HG03175 (cell line): Measurements from ENCODE around the gene SP4.

Experiments used
- ATAC-seq: cut with Tn5 transposase; IDR thresholded peaks from one replicate; pipeline ENCODE4 v1.9.1; 2021; ENCODE audit warnings: mild to moderate bottlenecking, moderate library complexity; ENCODE audit not compliant: unreplicated experiment

Gene SP4

DNA sequence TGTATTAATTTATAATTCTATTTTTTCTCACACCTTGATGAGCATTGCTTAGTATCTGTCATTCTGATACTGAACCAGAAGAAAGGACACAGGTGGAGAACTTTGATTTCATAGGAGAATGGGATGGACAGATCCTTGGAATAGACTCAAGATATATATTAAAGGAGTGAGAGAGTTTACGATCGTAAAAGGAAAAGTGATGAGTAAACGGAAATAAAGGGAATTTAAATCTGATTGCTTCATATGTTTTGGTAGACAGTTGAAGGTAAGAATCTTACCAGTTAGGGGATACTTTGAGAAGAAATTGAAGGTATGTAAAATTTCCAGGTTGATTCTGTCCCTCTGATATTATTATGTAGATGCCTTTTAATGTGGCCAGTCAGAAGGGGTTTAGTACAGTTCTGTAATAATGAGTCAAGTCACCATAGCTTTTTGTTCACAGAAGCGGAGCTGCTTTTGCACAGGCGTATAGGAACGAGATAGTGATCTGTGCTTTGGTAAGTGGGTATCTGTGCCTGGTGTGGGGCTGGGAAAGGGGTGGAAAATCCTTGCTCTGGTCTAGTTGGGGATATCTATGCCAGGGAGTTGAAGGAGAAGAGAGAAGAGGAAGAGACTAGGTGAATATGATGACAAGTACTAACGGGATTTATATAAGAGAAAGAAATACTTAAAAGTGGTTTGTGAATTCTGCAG, 15.4 kb downstream of the SP4 start:
- no peak for ATAC-seq

DNA sequence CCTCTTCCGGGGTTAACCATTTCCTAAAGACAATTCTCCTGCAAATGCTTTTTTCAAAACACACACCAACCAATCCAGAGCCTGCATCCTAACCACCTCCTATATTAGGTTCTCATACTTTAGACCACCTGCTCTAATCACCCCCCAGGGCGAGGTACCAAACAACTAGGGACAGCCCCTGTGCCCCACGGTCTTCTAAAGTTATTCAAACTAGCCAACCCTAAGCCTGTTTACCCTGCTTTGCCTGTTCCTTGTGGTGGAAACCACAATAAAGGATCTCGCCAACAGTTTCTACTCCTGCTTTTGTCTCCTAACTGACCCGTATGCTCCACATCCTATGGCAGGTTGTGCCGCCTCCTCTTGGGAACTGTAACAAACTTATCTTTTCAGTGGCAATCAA, 21.1 kb downstream of the SP4 start:
- no peak for ATAC-seq

DNA sequence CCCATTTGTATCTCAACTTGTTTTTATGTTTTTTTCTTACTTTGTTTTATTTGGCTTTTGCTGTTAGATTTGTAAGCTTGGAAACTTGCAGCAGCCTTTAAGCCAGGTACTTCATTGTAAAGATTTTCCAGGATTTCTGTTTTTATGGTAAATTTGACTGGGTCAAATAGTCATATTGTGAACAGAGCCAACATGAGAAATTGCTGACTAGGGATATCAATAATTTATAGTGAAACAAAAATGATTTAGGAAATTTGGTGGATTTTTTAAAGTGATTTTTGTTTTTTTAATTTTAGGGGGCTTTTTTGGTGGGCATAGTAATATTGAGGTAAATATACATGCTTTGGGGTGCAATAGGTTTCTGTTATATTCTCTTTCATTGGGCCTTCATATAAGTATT, 22.2 kb downstream of the SP4 start:
- no peak for ATAC-seq

DNA sequence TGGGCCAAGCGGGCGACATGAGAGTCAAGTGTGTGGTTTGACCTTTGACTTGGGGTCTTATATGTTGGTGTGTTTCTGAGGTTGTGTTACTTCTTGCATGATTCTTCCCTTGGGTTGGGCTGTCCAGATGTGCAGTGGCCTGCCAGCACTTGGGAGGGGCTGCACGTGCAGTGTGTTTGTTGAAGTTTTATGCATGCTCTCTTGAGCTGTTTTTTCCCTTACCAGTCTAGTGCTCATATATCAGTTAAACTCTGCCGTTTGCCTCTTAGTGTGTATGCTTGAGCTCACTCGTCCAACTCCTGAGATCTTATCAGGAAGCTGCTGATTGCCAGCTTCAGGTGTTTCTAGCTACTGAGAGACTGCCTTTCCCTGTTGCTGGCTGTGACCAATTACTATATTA, 23.1 kb downstream of the SP4 start:
- no peak for ATAC-seq

DNA sequence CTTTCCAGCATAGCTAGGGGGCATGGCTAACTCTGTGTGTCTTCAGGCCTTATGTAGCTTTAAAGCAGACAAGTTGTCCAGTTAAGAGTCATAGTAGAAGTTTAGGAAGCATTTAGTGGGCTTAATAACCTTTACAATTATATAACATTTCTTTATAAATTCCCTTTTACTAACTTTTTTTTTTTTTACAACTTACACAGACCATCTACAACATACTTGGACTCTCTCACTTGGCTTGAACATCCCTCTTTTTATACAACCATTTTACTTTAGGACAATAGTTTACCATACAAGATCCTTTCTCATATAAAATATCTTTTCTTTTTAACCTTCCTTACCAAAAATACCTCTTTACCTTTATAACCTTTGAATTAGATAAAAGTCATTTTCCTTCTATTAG, 26.3 kb downstream of the SP4 start:
- ATAC-seq = no peak

DNA sequence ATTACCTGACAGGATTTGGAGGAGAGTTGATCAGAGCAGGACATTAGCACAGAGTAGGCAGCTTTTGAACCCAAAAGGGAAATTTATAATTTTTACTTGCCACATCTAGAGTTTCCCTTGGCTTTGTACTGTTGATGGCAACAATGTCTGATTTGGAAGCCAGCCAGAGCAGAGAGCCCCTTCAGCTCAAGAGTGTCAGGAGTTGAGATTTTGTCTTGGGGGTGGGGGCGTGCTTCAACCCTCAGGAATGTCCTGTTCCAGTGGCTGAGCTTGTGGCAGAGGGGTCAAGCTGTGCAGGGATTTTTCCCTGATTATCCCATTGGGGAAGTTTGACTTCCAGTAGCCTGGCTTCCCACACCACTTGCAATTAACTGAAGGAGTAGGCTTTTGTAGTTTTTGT, 27.0 kb downstream of the SP4 start:
- no peak for ATAC-seq

DNA sequence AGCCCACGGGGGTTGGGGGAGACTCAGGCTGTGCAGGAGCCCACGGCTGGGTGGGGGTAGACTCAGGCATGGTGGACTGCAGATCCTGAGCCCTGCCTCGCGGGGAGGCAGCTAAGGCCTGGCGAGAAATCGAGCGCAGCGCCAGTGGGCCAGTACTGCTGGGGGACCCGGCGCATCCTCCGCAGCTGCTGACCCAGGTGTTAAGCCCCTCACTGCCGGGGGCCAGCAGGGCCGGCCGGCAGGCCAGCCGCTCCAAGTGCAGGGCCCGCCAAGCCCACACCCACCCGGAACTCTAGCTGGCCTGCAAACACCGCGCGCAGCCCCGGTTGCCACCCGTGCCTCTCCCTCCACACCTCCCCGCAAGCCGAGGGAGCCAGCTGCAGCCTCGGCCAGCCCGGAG, 33.4 kb downstream of the SP4 start:
- ATAC-seq = no peak

DNA sequence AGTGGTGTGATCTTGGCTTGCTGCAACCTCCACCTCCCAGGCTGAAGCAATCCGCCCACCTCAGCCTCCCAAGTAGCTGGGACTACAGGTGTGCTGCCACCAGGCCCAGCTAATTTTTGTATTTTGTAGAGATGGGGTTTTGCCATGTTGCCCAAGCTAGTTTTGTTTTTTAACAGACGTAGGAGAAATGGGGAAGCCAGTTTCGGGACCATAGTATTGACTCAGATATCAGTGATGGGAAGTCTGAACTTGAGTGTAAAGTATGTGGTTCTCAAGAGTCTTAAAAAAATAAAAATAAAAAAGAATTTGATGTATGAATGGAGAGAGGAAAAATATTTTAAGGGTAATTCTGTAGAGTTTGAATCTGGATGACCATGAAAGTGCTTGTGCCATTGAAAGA, 34.2 kb downstream of the SP4 start:
- ATAC-seq = no peak

DNA sequence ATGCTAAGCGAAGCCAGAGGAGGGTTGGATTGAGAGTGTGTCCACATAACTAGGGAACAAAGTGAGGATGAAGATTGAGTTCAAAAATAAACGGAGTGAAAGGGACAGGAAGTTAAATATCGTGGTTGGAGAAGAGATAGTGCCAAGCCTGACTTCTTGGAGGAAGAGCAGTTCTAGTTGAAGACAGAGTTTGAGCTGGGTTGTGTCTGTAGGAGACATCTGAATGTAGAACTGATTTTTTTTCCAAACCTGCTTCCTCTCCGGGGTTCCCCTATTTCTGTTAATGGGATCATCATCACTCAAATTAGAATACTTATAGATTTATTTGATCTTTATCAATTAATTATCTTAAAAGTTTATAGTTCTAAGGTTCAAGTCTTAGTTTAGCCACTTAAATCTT, 35.6 kb downstream of the SP4 start:
- no peak for ATAC-seq

DNA sequence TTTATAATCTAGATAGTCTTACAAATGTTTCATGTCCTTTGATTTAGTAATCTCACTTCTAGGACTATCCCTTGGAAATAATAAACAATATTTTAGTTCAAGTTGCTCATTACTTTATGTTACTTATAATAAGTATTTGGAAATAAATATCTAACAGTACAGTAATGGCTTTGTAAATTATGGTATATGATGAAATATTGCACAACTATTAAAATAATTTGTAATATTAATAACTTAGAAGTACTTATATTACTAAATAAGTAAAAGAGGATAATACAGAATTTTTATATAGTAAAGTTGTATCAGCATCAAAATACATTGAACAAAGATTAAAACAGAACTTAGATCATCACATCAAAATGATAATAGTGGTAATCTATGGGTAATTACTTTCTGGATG, 41.1 kb downstream of the SP4 start:
- ATAC-seq = no peak

DNA sequence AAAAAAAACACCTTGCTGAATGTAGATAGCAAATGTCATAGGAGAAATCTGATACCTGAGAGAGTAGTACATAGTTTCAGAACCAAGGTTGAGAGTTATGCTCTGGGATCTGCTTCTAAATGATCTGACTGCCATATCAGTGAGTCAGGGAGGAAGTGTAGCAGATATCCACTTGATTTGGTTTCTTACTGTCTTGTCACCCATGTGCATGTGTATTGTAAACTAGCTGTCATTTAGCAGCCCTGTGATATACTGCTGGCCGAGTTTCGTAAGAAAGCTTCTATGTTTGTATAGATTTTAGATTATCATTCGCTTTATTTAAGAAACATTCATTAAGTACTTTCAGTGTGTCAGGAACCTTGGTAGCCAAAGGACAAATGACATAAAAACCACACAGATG, 42.0 kb downstream of the SP4 start:
- ATAC-seq = no peak

DNA sequence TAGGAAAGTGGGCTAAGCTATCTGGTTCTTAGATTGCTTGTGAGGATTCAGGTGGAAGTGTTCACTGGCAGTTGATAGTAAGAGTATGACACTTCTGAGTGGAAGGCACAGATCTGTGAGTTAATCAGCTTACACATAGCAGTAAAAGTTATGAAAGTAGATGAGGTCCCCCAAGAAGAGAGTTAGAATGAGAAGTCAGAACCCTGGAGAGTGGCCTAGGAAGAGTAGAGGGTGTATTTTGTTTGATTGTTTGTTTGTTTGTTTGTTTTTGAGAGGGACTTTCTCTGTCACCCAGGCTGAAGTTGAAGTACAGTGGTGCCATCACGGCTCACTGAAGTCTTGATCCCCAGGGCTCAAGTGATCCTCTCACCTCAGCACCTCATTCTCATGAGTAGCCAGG, 44.1 kb downstream of the SP4 start:
- ATAC-seq = no peak

DNA sequence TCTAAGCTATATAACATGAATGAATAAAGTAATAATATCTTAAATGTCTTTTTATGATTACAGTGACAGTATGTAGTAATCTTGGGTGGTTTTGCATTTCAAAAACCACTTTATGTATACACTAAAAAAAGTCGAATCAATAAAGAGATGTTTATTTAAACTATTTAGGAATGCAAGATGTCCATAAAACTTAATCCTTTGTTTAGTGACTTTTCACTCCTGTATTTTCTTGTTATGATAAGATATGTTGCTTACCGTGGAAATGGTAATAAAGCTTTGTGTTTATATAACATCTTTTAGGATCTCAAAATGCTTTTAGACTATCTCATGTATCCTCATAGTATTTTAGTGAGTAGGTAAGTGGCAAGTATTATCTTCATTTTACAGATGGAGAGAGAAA, 48.5 kb downstream of the SP4 start:
- ATAC-seq = no peak

DNA sequence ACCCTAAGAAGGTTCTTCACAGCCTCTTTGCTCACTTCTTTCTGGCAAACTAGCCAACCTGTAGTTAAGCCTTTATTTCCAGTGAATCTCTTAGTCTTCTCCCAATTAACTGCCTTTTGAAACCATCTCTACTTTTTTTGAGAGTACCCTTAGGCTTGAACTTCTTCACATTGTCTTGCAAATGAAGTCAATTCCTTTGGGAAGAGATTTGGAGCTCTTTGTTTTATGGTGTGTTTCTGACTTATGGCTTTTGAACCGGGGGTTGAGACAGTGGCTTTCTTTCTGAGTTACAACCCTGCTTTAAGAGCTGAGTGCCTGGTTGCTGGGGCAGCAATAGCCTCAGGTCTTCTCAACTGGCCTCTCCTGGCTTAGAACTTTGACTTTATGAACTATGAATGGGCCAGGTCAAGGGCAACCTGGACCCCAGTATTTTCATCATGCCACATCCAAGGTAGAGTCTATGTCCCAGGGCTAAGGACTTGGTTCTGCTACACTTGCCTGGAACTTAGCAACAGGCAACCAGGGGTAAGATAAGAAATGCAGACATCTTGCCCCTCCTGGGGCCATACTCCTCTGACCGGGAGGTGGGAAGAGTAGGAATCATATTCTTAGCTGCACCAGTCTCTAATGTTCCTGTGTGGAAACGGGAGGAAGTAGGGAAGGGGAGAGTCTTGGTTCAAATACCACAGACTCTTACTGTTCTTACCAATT, 53.0 kb downstream of the SP4 start:
- no peak for ATAC-seq

DNA sequence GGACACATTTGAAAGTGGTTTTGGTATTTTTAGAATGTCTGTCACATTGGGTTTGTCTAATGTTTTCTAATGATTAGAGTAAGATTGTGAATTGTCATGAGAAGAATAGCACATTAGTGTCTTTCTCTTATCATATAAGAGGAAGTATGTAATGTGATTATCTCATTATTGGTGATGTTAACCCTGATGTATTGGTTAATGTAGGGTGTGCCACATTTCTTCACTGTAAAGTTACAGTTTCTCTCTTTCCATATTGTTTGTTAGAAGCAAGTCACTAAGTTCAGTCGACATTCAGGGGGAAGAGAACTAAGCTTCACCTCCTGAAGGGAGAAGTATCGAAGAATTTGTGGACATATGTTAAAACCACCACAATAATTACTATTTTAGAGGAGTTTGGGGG, 58.6 kb downstream of the SP4 start:
- ATAC-seq = no peak

DNA sequence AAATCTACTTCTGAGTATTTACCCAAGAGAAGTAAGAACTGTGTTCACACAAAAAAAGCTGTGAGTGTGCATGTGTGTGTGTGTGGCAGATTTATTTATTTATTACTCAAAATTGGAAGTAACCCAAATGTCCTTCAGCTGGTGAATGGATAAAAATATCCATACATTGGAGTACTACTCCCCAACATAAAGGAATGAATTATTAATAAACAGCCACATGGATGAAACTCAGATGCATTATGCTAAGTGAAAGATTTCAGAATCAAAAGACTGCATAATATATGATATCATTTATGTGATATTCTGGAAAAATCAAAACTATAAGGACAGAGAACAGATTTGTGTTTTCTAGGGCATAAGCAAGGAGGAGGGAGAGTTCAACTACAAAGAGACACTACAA, 67.8 kb downstream of the SP4 start:
- no peak for ATAC-seq

DNA sequence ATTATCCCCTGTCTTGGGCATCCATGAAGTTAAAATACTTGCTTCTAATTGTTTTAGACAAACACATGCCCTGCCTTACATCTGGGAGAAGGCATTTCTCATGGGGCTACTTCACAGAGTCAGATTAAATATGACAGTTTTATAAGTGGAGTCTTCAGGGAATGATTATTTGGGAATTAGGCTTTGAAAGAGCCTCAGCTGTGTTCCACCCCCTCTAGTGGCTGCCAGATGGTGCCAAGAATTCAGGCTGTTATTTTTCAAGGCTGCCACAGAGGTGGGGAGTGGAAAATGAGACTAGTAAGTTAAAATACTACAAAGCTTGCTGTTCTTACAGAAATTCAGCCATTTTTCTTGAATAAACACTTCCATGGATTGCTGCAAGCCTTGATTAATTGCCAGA, 69.2 kb downstream of the SP4 start:
- no peak for ATAC-seq

DNA sequence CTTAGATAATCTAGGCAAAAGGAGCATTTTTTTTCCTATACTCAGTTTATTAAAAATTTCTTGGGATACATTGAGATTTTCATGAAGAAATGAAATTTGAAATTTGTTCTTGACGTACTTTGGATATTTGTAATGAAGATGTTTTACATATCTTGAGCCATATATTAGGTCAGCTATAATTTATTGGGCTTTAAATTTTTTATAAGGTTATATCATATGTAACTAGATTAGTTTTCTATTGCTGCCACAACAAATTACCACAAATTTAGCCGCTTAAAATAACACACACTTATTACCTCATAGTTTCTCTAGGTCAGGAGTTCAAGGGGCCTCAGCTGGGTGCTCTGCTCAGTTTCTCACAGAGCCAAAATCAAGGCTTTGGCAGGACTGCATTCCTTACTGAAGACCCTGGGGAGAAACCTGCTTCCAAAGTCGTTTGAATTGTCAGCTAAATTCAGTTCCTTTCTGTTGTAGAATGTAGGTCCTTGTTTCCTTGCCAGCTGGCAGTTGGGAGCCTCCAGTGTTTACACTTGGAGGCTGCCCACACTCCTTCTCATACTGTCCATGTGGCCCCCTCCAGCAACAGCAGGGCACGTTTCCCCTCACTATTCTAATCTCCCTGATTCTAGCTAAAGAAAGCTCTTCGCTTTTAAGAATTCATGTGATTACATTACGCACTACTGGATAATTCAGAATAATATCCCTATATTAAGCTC, 72.4 kb downstream of the SP4 start:
- no peak for ATAC-seq

DNA sequence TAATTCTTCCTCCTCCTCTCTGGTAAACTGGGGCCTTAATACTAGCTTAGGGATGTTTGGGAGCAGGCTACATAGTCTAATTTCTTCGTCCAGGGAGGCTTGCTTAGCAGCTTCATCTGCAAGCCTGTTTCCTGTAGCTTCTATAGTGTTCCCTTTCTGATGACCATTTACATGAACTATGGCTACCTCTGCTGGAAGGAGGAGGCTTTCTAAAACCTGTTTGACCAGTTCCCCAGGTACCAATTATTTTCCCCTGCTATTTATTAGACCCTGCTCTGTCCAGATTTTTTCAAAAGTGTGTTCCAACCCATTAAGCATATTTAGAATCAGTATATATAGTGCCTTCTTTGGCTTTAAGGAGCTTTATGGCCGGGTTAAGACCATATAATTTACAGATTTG, 76.1 kb downstream of the SP4 start:
- ATAC-seq = no peak

DNA sequence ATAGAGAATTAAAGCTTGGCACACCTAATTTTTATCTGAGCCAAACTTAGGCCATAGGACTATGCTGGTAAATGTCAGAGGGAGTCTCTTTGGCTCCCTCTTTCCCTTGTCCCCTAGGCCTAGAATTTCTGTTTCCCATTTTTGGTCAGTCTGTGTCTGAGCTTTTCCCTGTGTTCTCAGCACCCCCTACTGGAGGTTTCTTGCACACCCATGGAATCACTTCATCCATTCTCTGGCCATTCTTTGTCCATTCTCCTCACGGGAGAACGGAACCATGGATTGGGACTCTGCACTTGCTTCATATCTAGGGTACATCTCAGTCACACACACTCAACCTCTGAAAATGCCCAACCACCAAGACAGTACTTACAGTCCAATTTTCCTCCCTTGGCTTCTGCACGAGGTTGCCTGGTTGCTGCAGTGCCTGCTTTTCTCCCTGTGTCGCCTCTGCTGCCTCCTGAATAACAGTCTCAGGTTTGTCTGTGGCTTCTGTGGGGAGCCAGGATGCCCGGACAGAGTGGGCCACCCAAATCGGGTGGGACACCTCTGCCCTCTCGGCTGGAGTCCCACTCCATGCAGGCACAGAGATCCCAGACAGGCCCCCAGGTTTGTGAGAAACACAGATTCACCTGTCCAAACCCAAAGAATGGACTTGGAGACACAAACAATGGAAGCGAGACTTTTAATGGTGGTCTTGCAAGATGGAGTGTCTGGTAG, 79.9 kb downstream of the SP4 start:
- ATAC-seq = no peak

DNA sequence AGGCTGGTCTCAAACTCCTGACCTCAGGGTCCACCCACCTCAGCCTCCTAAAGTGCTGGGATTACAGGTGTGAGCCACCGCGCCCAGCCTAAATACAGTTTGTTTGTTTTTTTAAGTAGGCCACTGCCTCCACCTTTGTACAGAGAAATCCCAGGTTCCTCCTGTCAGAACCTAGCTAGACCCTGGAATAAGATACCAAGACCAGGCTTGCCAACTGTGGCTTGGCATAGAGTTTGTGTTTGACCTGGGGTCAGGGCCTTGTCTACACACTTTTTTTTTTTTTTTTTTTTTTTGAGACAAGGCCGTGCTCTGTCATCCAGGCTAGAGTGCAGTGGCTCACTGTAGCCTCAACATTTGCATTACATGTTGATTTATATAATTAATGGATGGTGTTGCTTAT, 80.7 kb downstream of the SP4 start:
- ATAC-seq = no peak

DNA sequence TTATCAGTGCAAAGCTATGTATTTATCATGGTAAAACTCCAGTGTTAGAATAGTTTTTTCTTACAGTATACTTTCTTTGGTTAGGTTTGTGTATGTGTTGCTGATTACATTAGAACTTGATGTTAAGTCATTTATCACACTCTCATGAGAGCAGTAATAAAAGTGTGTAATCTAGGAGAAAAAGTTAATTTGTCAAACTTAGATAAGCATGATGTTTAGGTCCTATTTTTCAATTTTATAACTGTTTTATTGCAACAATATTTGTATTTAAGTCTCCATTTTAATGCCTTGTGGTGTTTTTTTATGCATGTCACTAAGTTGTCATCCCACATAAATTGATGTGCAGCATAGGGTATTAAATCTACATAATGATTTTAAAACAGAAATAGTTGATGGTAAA, 86.2 kb downstream of the SP4 start:
- no peak for ATAC-seq
